ENCODE measurements around the gene FBXL19.

The FBXL19 gene

DNA sequence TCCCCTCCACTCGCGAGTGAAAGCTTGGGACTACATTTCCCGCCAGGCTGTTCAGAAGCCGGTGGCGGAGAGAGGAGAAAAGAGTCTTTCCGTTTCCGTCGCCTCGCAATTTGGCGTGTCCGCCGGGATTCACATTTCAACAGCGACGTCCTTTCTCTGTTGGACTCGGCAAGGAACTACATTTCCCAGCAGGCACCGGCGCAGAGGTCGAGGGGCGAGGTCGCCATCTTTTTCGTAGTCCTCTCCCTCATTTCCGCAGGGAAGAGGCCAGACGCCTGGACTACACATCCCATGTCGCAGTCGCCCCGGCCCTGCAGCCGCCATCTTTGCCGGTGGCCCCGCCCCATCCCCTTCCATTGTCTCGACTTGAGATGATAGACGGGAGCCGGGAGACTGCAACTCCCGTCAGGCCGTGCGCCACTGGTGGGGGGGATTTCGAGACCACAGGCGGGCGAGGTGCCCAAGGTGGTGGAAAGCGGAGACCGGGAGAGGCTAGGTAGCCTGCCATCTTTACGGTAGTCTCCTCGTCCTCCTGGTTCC lies 882 bp upstream of the FBXL19 start:
- peak; percentile 100 for DNase-seq (ENCODE audit: low read depth)
- H3K4me3 ChIP-seq (ENCODE audit: low read depth, low read length), result peak overlapping the region; percentile 98
- TF ChIP-seq, protein P1, sequence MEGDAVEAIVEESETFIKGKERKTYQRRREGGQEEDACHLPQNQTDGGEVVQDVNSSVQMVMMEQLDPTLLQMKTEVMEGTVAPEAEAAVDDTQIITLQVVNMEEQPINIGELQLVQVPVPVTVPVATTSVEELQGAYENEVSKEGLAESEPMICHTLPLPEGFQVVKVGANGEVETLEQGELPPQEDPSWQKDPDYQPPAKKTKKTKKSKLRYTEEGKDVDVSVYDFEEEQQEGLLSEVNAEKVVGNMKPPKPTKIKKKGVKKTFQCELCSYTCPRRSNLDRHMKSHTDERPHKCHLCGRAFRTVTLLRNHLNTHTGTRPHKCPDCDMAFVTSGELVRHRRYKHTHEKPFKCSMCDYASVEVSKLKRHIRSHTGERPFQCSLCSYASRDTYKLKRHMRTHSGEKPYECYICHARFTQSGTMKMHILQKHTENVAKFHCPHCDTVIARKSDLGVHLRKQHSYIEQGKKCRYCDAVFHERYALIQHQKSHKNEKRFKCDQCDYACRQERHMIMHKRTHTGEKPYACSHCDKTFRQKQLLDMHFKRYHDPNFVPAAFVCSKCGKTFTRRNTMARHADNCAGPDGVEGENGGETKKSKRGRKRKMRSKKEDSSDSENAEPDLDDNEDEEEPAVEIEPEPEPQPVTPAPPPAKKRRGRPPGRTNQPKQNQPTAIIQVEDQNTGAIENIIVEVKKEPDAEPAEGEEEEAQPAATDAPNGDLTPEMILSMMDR (IDR thresholded peaks at IDR 0.05; ENCODE audit: low read depth, low read length), result no peak
- TF ChIP-seq, protein P2, sequence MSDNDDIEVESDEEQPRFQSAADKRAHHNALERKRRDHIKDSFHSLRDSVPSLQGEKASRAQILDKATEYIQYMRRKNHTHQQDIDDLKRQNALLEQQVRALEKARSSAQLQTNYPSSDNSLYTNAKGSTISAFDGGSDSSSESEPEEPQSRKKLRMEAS (IDR thresholded peaks at IDR 0.05; ENCODE audit: low read depth, low read length), result peak; percentile 49; the same call in 1 of the 2 replicates
- no peak for TF ChIP-seq POLR2A (IDR thresholded peaks at IDR 0.05; ENCODE audit: extremely low read depth, insufficient read length)
- TF ChIP-seq MYC (IDR thresholded peaks at IDR 0.05; ENCODE audit: low read depth, low read length), result peak; percentile 45

DNA sequence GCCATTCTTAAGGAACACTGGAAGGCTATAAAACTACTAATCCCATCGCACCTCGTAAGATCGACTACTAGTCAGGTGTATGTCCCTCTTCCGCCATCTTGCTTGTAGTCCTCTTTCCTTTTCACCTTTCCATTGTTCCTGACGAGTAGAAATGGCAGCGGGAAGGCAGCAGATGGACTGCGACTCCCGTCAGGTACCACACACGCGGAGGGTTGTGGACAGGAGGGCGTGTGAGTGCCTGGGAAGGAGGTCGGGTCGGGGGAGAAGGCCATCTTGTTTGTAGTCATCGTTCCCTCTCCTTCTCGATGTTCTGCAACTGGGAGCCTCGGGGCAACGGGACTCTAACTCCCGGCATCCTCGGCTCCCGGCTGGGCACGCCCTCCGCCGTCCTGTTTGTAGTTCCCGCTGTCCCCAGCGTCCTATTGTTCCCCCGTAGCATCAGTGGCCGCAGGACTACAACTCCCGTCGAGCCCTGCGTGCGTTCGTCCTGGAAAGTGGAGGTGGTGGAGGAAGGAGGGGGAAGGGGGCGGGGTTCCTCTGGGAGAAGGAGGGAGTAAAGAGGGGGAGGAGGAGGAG lies 324 bp upstream of the FBXL19 start:
- H3K4me3 ChIP-seq (ENCODE audit: low read depth, low read length), result peak overlapping the region; percentile 98
- TF ChIP-seq MYC (IDR thresholded peaks at IDR 0.05; ENCODE audit: low read depth, low read length), result peak; percentile 68; the same call in 1 of the 2 replicates
- TF ChIP-seq, protein P1 (IDR thresholded peaks at IDR 0.05; ENCODE audit: low read depth, low read length), result no peak
- TF ChIP-seq, protein P2 (IDR thresholded peaks at IDR 0.05; ENCODE audit: low read depth, low read length), result peak; percentile 56; the same call in 1 of the 2 replicates
- peak; percentile 26 for TF ChIP-seq POLR2A (IDR thresholded peaks at IDR 0.05; ENCODE audit: extremely low read depth, insufficient read length)
- peak; percentile 100 for DNase-seq (ENCODE audit: low read depth)

DNA sequence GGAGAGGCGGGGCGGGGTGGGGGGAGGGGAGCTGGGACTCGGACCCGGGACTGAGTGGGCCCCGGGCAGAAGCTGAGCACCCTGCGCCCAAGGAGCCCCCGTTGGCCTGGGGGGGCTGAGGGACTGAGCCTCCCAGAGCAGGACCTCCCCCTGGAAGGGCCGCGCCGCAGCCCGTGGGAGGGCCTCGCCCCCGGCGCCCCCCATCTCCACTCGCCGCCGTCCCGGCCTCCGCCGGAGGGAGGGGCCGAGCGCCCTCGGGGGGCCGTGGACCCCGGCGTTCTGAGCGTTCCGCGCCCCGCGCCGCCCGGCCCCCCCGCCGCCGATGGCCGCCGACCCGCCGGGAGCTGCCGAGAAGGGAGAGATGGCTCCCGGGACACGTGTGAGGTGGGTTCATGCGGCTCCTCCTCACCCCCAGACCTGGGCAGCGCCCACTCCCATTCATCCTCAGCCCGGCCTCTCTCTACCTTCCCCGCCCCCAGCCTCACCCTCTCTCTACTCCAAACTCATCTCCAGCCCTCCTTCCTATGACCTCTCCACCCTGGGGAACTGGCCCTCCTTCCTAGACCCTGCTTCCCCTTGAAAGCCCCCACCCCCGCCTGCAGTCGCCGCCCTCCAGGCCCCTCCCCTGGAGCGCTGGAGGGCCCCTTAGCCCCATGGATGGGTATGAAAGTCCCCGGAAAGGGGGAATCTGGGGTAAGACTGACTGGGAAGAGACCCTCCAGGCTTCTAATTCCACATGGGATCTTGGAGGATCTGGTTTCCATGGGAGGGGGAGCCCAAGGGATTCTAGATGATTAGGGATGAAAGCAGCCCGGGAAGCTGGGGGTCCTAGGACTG lies 922 bp downstream of the FBXL19 start:
- TF ChIP-seq, protein P1 (IDR thresholded peaks at IDR 0.05; ENCODE audit: low read depth, low read length), result no peak
- TF ChIP-seq, protein P2 (IDR thresholded peaks at IDR 0.05; ENCODE audit: low read depth, low read length), result no peak; the same call in 1 of the 2 replicates
- TF ChIP-seq POLR2A (IDR thresholded peaks at IDR 0.05; ENCODE audit: extremely low read depth, insufficient read length) (no peak), MYC (IDR thresholded peaks at IDR 0.05; ENCODE audit: low read depth, low read length) (no peak)
- peak overlapping the region; percentile 61 for H3K4me3 ChIP-seq (ENCODE audit: low read depth, low read length)
- DNase-seq (ENCODE audit: low read depth), result peak; percentile 58

DNA sequence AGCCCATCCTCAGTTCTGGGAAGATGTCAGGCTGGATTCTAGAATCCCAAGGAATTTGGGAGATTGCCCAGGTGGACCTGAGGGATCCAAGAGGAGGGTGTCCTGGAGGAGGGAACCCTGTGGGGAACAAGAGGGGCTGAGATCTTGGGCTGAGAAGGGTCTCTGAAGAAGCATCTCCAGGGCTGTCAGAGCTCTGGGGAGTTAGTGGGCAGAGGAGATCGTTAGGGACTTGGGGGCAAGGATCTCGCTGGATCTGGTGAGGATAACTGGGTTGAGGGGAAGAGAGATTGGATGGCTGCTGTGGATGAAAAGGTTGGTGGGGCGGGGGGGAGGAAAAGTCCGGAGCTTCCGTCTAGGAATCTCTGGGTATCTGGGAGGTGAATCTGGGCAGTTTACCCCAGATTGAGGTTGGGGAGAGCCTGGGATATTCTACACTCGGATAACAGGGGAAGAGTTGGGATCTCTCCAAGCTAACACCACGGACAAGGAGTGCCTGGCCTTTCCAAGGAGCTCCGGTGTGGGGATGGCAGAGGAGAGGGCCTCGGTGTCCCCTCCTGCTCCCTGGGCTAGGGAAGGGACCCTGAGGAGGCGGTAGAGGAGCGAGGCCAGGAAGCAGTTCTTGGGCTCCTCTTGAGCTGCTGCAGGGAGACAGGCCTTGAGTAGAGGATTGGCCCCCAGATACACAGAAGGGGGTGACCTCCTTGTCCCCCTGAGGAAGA lies 1.7 kb downstream of the FBXL19 start:
- peak overlapping the region; percentile 61 for H3K4me3 ChIP-seq (ENCODE audit: low read depth, low read length)
- no peak for DNase-seq (ENCODE audit: low read depth)
- TF ChIP-seq, protein P1 (IDR thresholded peaks at IDR 0.05; ENCODE audit: low read depth, low read length), result no peak
- no peak for TF ChIP-seq MYC (IDR thresholded peaks at IDR 0.05; ENCODE audit: low read depth, low read length)
- TF ChIP-seq, protein P2 (IDR thresholded peaks at IDR 0.05; ENCODE audit: low read depth, low read length), result no peak
- no peak for TF ChIP-seq POLR2A (IDR thresholded peaks at IDR 0.05; ENCODE audit: extremely low read depth, insufficient read length)

DNA sequence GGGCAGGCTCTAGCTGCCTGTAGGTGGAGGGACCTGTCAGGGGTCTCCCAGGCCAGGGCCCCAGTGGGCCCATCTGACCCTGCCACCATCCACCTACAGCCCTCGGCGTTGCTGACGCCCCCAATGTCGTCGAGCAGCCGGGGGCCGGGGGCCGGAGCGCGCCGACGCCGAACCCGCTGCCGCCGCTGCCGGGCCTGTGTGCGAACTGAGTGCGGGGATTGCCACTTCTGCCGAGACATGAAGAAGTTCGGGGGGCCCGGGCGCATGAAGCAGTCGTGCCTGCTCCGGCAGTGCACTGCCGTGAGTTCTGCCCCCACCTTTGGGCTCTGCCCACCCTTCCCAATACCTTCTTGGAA lies 2.2 kb downstream of the FBXL19 start:
- no peak overlapping the region for H3K4me3 ChIP-seq (ENCODE audit: low read depth, low read length)
- DNase-seq (ENCODE audit: low read depth), result no peak
- TF ChIP-seq, protein P1 (IDR thresholded peaks at IDR 0.05; ENCODE audit: low read depth, low read length), result no peak
- TF ChIP-seq POLR2A (IDR thresholded peaks at IDR 0.05; ENCODE audit: extremely low read depth, insufficient read length) (no peak), MYC (IDR thresholded peaks at IDR 0.05; ENCODE audit: low read depth, low read length) (no peak)
- TF ChIP-seq, protein P2 (IDR thresholded peaks at IDR 0.05; ENCODE audit: low read depth, low read length), result no peak

All from NB4 (cell line).